HCT116 (cell line): ENCODE results near the gene DNLZ.

ENCODE experiments used
- CTCF ChIP-seq, 3 experiments: fragments of 200-600 bp in 1 of 3; sonication (generic) in 1 of 3; IDR thresholded peaks in 2 of 3; conservative IDR thresholded peaks in 1 of 3; 2 replicates each; pipeline ENCODE4 v1.5.1; 2012 to 2017; ENCODE audit warnings: low read depth in 2 of 3, low read length in 2 of 3, antibody characterized with exemption in 1 of 3, borderline replicate concordance in 1 of 3, control low read depth in 1 of 3, mild to moderate bottlenecking in 1 of 3, mixed read lengths in 1 of 3, mixed run types in 1 of 3, moderate library complexity in 1 of 3; ENCODE audit not compliant: insufficient read depth in 1 of 3
- EGR1 ChIP-seq: IDR thresholded peaks from 2 replicates; pipeline ENCODE4 v1.6.1; 2012; ENCODE audit warnings: low read depth
- EZH2 ChIP-seq: fragments of 200-600 bp; sonication (generic); IDR thresholded peaks from 2 replicates; pipeline ENCODE4 v1.6.1; 2017; ENCODE audit warnings: antibody characterized with exemption, mixed run types
- EZH2phosphoT487 ChIP-seq: fragments of 200-600 bp; IDR thresholded peaks from 2 replicates; pipeline ENCODE4 v1.6.1; 2018; ENCODE audit warnings: antibody characterized with exemption, borderline replicate concordance
- MAX ChIP-seq: IDR thresholded peaks from 2 replicates; pipeline ENCODE4 v1.6.1; 2012
- POLR2A ChIP-seq: IDR thresholded peaks from 2 replicates; pipeline ENCODE4 v1.7.0; 2011; ENCODE audit warnings: borderline replicate concordance; ENCODE audit not compliant: insufficient read depth, insufficient read length; ENCODE audit errors: extremely low read depth
- ZBTB33 ChIP-seq: IDR thresholded peaks from 2 replicates; pipeline ENCODE4 v1.6.1; 2011; ENCODE audit warnings: mild to moderate bottlenecking, low read length, moderate library complexity; ENCODE audit not compliant: insufficient replicate concordance; ENCODE audit errors: extremely low read depth
- TF ChIP-seq, protein P1 (sequence below): IDR thresholded peaks from 2 replicates; pipeline ENCODE4 v1.6.1; 2012

DNA sequence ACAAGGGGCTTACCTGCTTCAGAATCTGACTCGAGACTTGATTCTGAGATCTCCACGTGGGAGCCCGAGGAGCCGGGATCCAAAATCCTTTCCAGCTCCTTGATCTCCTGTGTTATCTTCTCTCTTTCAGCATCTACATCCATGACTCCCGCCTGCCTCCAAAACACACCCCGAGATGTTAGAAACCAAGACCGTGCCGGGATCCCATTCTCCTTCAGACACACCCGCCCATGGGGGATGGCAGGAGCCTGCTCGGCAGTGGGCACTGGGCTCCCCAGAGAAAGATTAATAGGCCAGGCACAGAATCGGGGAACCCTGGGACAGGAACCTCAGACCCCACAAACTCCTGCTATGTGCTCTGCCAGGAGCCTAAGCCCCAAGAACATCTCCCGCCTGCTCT lies 34.7 kb upstream of the DNLZ start:
- no peak for TF ChIP-seq MAX
- TF ChIP-seq CTCF (IDR thresholded peaks at IDR 0.05 in 2 of 3, conservative IDR thresholded peaks at IDR 0.05 in 1 of 3; ENCODE audit: borderline replicate concordance in 1 of 3, insufficient read depth in 1 of 3, low read depth in 2 of 3, low read length in 2 of 3) = no peak
- TF ChIP-seq, protein P1, sequence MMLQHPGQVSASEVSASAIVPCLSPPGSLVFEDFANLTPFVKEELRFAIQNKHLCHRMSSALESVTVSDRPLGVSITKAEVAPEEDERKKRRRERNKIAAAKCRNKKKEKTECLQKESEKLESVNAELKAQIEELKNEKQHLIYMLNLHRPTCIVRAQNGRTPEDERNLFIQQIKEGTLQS = no peak
- TF ChIP-seq EZH2phosphoT487 = no peak
- no peak for TF ChIP-seq POLR2A
- no peak for TF ChIP-seq EGR1
- no peak for TF ChIP-seq ZBTB33
- TF ChIP-seq EZH2 = no peak
